ENCODE data around the gene FARP2. TPM values are rescaled to one million over a fixed set of nuclear protein-coding genes. Genes with fewer than 3 reads are reported as not detected.

Gene FARP2
- total RNA-seq, 1 donor from 2014 or later = 63.6 TPM

- H3K27ac Mint-ChIP-seq = no peak overlapping the region
- DNase-seq (ENCODE audit: low spot score, unreplicated experiment) = no peak
- peaks cover 6% of the 10 kb centered on the region for H3K27me3 Mint-ChIP-seq
- no peaks in the 10 kb centered on the region for H3K9me3 Mint-ChIP-seq (ENCODE audit: low read depth)
- H3K4me3 Mint-ChIP-seq (ENCODE audit: low read depth) = no peak overlapping the region
- H3K36me3 Mint-ChIP-seq (ENCODE audit: insufficient read depth) = no peaks in the 10 kb centered on the region
- TF ChIP-seq CTCF (IDR thresholded peaks at IDR 0.05; ENCODE audit: unreplicated experiment) = no peak
- no peaks in the 10 kb centered on the region for H3K4me1 Mint-ChIP-seq (ENCODE audit: low read depth)
Measured at GRCh38 chr2:241469746-241470145, 113.7 kb downstream of the FARP2 start.

- peaks cover 1% of the 10 kb centered on the region for H3K36me3 Mint-ChIP-seq (ENCODE audit: insufficient read depth)
- DNase-seq (ENCODE audit: low spot score, unreplicated experiment) = no peak
- H3K4me1 Mint-ChIP-seq (ENCODE audit: low read depth) = no peaks in the 10 kb centered on the region
- no peak for TF ChIP-seq CTCF (IDR thresholded peaks at IDR 0.05; ENCODE audit: unreplicated experiment)
- no peak overlapping the region for H3K4me3 Mint-ChIP-seq (ENCODE audit: low read depth)
- H3K27me3 Mint-ChIP-seq = peaks cover 6% of the 10 kb centered on the region
- H3K27ac Mint-ChIP-seq = no peak overlapping the region
- H3K9me3 Mint-ChIP-seq (ENCODE audit: low read depth) = no peaks in the 10 kb centered on the region
Measured at GRCh38 chr2:241473399-241473798, 117.3 kb downstream of the FARP2 start.

GRCh38 chr2:241475267-241475666 lies 119.2 kb downstream of the FARP2 start:
- DNase-seq (ENCODE audit: low spot score, unreplicated experiment) = no peak
- H3K4me1 Mint-ChIP-seq (ENCODE audit: low read depth) = no peaks in the 10 kb centered on the region
- no peaks in the 10 kb centered on the region for H3K9me3 Mint-ChIP-seq (ENCODE audit: low read depth)
- peaks cover 6% of the 10 kb centered on the region for H3K27me3 Mint-ChIP-seq
- TF ChIP-seq CTCF (IDR thresholded peaks at IDR 0.05; ENCODE audit: unreplicated experiment) = no peak
- no peak overlapping the region for H3K4me3 Mint-ChIP-seq (ENCODE audit: low read depth)
- H3K27ac Mint-ChIP-seq = no peak overlapping the region
- H3K36me3 Mint-ChIP-seq (ENCODE audit: insufficient read depth) = peaks cover 3% of the 10 kb centered on the region

GRCh38 chr2:241478166-241478565 lies 122.1 kb downstream of the FARP2 start:
- Mint-ChIP-seq H3K27me3 (no peaks in the 10 kb centered on the region), H3K27ac (no peak overlapping the region), H3K9me3 (ENCODE audit: low read depth) (no peaks in the 10 kb centered on the region), H3K36me3 (ENCODE audit: insufficient read depth) (peaks cover 3% of the 10 kb centered on the region), H3K4me3 (ENCODE audit: low read depth) (no peak overlapping the region), H3K4me1 (ENCODE audit: low read depth) (no peaks in the 10 kb centered on the region)
- no peak for DNase-seq (ENCODE audit: low spot score, unreplicated experiment)
- no peak for TF ChIP-seq CTCF (IDR thresholded peaks at IDR 0.05; ENCODE audit: unreplicated experiment)

GRCh38 chr2:241479026-241479898 lies 123.2 kb downstream of the FARP2 start:
- no peak for DNase-seq (ENCODE audit: low spot score, unreplicated experiment)
- no peak for TF ChIP-seq CTCF (IDR thresholded peaks at IDR 0.05; ENCODE audit: unreplicated experiment)
- H3K36me3 Mint-ChIP-seq (ENCODE audit: insufficient read depth) = peaks cover 3% of the 10 kb centered on the region
- H3K4me3 Mint-ChIP-seq (ENCODE audit: low read depth) = no peak overlapping the region
- no peaks in the 10 kb centered on the region for H3K9me3 Mint-ChIP-seq (ENCODE audit: low read depth)
- no peaks in the 10 kb centered on the region for H3K4me1 Mint-ChIP-seq (ENCODE audit: low read depth)
- H3K27ac Mint-ChIP-seq = no peak overlapping the region
- H3K27me3 Mint-ChIP-seq = no peaks in the 10 kb centered on the region
